B cell (primary cell): ENCODE data around the gene HINFP. TPM values are rescaled to one million over a fixed set of nuclear protein-coding genes. Genes with fewer than 3 reads are reported as not detected.
A peak's percentile ranks its signal among the peaks of the same experiment; 100 is the strongest.

ENCODE experiments used
- ATAC-seq: fragments of 200-7000 bp; cut with Tn5 transposase; one replicate; pipeline ENCODE4 v1.10.0; 2021; ENCODE audit warnings: low read depth, mild to moderate bottlenecking, moderate number of reproducible peaks, moderate library complexity
- CTCF ChIA-PET: fragments of 350-600 bp; sonication (Branson Sonifier 250); formaldehyde crosslinking; loops from one replicate; lab custom pipeline; 2021; ENCODE audit warnings: antibody characterized with exemption, inconsistent platforms; lab: Charles Lee
- POLR2A ChIA-PET: fragments of 350-600 bp; sonication (Branson Sonifier 250); formaldehyde crosslinking; loops from one replicate; lab custom pipeline; 2021; ENCODE audit warnings: antibody characterized with exemption; lab: Charles Lee
- DNase-seq: peaks from one replicate; pipeline ENCODE4 v3.0.0; 2013
- H2AFZ ChIP-seq: 2 replicates; pipeline ENCODE4 v1.6.1; 2012; ENCODE audit warnings: mild to moderate bottlenecking, low read depth, low read length; ENCODE audit not compliant: insufficient read depth, poor library complexity, severe bottlenecking
- H3K27ac ChIP-seq, 2 donors: 1 replicate in 1 of 2; 2 replicates in 1 of 2; pipeline ENCODE4 v1.5.1; 2012 to 2013; ENCODE audit warnings: low read length in 2 of 2, mild to moderate bottlenecking in 2 of 2, moderate library complexity in 1 of 2
- H3K27me3 ChIP-seq, 4 experiments: fragments of 200-600 bp in 1 of 4; sonication (generic) in 1 of 4; replicated peaks in 1 of 4; 1 replicate in 2 of 4; 2 replicates in 2 of 4; pipeline versions ENCODE4 v1.6.1 to v1.7.0; 2013 to 2016; ENCODE audit warnings: low read length in 3 of 4, mild to moderate bottlenecking in 2 of 4, mixed read lengths in 1 of 4, moderate library complexity in 1 of 4; ENCODE audit not compliant: insufficient read depth in 4 of 4, control insufficient read depth in 3 of 4; ENCODE audit errors: control extremely low read depth in 1 of 4
- H3K36me3 ChIP-seq, 2 experiments: replicated peaks in 1 of 2; 1 replicate in 1 of 2; 2 replicates in 1 of 2; pipeline versions ENCODE4 v1.6.1 to v1.7.1; 2013; ENCODE audit warnings: low read length in 1 of 2; ENCODE audit not compliant: insufficient read depth in 2 of 2, control insufficient read depth in 1 of 2; ENCODE audit errors: control extremely low read depth in 1 of 2, extremely low read depth in 1 of 2
- H3K4me1 ChIP-seq, 2 donors: fragments of 200-600 bp in 1 of 2; sonication (generic) in 1 of 2; 1 replicate in 1 of 2; 2 replicates in 1 of 2; pipeline versions ENCODE4 v1.5.1 to v1.6.1; 2013 to 2017; ENCODE audit warnings: low read length in 2 of 2; ENCODE audit not compliant: control insufficient read depth in 2 of 2, insufficient read depth in 2 of 2
- H3K4me2 ChIP-seq: replicated peaks from 2 replicates; pipeline ENCODE3; 2012; ENCODE audit warnings: mild to moderate bottlenecking, low read depth, low read length; ENCODE audit not compliant: poor library complexity, severe bottlenecking
- H3K4me3 ChIP-seq, 5 experiments: fragments of 200-600 bp in 1 of 5; sonication (generic) in 1 of 5; 1 replicate in 3 of 5; 2 replicates in 2 of 5; pipeline versions ENCODE4 v1.5.1 to v1.7.0; 2011 to 2016; ENCODE audit warnings: low read length in 4 of 5, mild to moderate bottlenecking in 4 of 5, low read depth in 2 of 5, control low read depth in 1 of 5, moderate library complexity in 1 of 5; ENCODE audit not compliant: insufficient read depth in 1 of 5; ENCODE audit errors: control extremely low read depth in 1 of 5, extremely low read depth in 1 of 5
- H3K79me2 ChIP-seq: fragments of 200-600 bp; sonication (generic); one replicate; pipeline ENCODE4 v1.6.0; 2016; ENCODE audit warnings: low read length; ENCODE audit not compliant: control insufficient read depth, insufficient read depth
- H3K9ac ChIP-seq: fragments of 200-600 bp; sonication (generic); 2 replicates; pipeline ENCODE4 v1.6.1; 2017; ENCODE audit warnings: mild to moderate bottlenecking, low read length, moderate library complexity
- H3K9me3 ChIP-seq, 3 donors: one replicate each; pipeline versions ENCODE4 v1.6.1 to v1.7.1; 2013; ENCODE audit warnings: low read length in 2 of 3; ENCODE audit not compliant: control insufficient read depth in 2 of 3, insufficient read depth in 1 of 3; ENCODE audit errors: control extremely low read depth in 1 of 3
- H4K20me1 ChIP-seq: 2 replicates; pipeline ENCODE4 v1.6.0; 2012; ENCODE audit warnings: mild to moderate bottlenecking, low read length; ENCODE audit not compliant: insufficient read depth, control insufficient read depth, poor library complexity, severe bottlenecking
- H3K27ac Mint-ChIP-seq: one replicate; pipeline ENCODE4 v1.8.0; 2021; ENCODE audit warnings: mixed read lengths
- H3K27me3 Mint-ChIP-seq: one replicate; pipeline ENCODE4 v1.8.0; 2021; ENCODE audit warnings: mixed read lengths
- H3K4me1 Mint-ChIP-seq: one replicate; pipeline ENCODE4 v1.8.0; 2021; ENCODE audit warnings: mixed read lengths
- H3K4me3 Mint-ChIP-seq: one replicate; pipeline ENCODE4 v1.8.0; 2021; ENCODE audit warnings: mixed read lengths
- H3K9me3 Mint-ChIP-seq: one replicate; pipeline ENCODE4 v1.8.0; 2022; ENCODE audit warnings: mixed read lengths; ENCODE audit not compliant: insufficient read depth
- CTCF ChIP-seq: fragments of 200-600 bp; IDR thresholded peaks from one replicate; pipeline ENCODE4 v1.8.0; 2022; ENCODE audit warnings: antibody characterized with exemption, mild to moderate bottlenecking
- EZH2 ChIP-seq: IDR thresholded peaks from 2 replicates; pipeline ENCODE4 v1.6.1; 2012; ENCODE audit warnings: borderline replicate concordance, low read depth, mild to moderate bottlenecking, moderate library complexity, low read length; ENCODE audit not compliant: insufficient read depth, poor library complexity, severe bottlenecking
- WGBS: methylation state at CpG from one replicate; pipeline ENCODE4 v1.1.5; 2013; ENCODE audit warnings: missing lambda C conversion rate; ENCODE audit not compliant: insufficient coverage; 5-methylcytosine and 5-hydroxymethylcytosine counted together
- intact Hi-C: fragments of 100-400 bp; cut with micrococcal nuclease; formaldehyde crosslinking; loops from one replicate; pipeline ENCODE4 v1.10.0; 2022
- polyA plus RNA-seq: library from polyadenylated mRNA; depleted of rRNA; stranded (reverse); fragments of >200 nt; gene quantifications from 2 replicates; pipeline ENCODE4 v1.2.3, GENCODE V29; 2012
- total RNA-seq, 2 donors: library from RNA; stranded (reverse); fragments of 120-200 nt in 1 of 2; gene quantifications; 1 replicate in 1 of 2; 2 replicates in 1 of 2; pipeline versions ENCODE4 v1.2.3 to v1.2.4, GENCODE V29; 2013 to 2022

HINFP gene
- total and polyA plus RNA-seq, 2 donors (not counting 1 experiment from before 2014, with no cell fraction given) = 60.6 to 78.7 TPM

GRCh38 chr11:119103793-119104192 lies 17.6 kb upstream of the HINFP start:
- Histone ChIP-seq H3K27me3 (no peaks in the 10 kb centered on the region), H3K9me3 (no peaks in the 10 kb centered on the region), H3K79me2 (peaks cover 38% of the 10 kb centered on the region), H3K4me2 (no peak overlapping the region), H3K4me1 (peaks cover 35 to 45% of the 10 kb centered on the region in 2 donors), H3K36me3 (peaks cover 0 to under 1% of the 10 kb centered on the region in 2 experiments), H3K27ac (no peak overlapping the region), H3K4me3 (no peak overlapping the region), H4K20me1 (peaks cover 5% of the 10 kb centered on the region), H3K9ac (no peak overlapping the region), H2AFZ (no peak overlapping the region)
- TF ChIP-seq CTCF = no peak
- no peak for TF ChIP-seq EZH2
- no peak for DNase-seq
- WGBS = 100% methylated on average over 1 of the region's 4 CpGs
- CTCF ChIA-PET = no interaction called here
- Mint-ChIP-seq H3K9me3 (no peaks in the 10 kb centered on the region), H3K4me3 (peak overlapping the region; percentile 77), H3K27me3 (no peaks in the 10 kb centered on the region), H3K27ac (peak overlapping the region; percentile 85), H3K4me1 (peaks cover 57% of the 10 kb centered on the region)
- intact Hi-C loops = loop anchor here (2.0 kb wide), 1 partner anchor 47 kb away; the partner anchor contains the start of gene HYOU1
- ATAC-seq = no peak
- POLR2A ChIA-PET = interaction anchor here (0.5 kb wide), 1 partner anchor 62 kb away, joined by 13 read pairs; no protein-coding TSS in a partner anchor
